ENCODE measurements around the gene KIAA1755.

KIAA1755 gene

GRCh38 chr20:38277285-38277684 is 16.8 kb upstream of the KIAA1755 start:
- peak; percentile 22 for DNase-seq
- no peak overlapping the region for H3K9ac ChIP-seq (ENCODE audit: low read length)
- no peak overlapping the region for H3K23ac ChIP-seq (ENCODE audit: low read length in 2 of 2)
- H3K36me3 ChIP-seq (ENCODE audit: control insufficient read depth in 1 of 2, insufficient read depth in 2 of 2, low read depth in 1 of 2, low read length in 2 of 2) = no peaks in the 10 kb centered on the region
- peaks cover 8% of the 10 kb centered on the region for H3K9me3 ChIP-seq (ENCODE audit: control insufficient read depth, low read length)
- no peak overlapping the region for H3K14ac ChIP-seq (ENCODE audit: low read length in 2 of 2)
- H4K8ac ChIP-seq (ENCODE audit: low read length) = no peak overlapping the region
- peak overlapping the region in 1 of 2 experiments; percentile 3 for H2BK12ac ChIP-seq (ENCODE audit: low read length in 2 of 2)
- no peak overlapping the region for H3K27ac ChIP-seq (ENCODE audit: low read length, poor library complexity, severe bottlenecking)
- H3K4me1 ChIP-seq (ENCODE audit: control insufficient read depth, insufficient read depth, low read depth, low read length) = peaks cover 15% of the 10 kb centered on the region
- no peak overlapping the region for H2BK15ac ChIP-seq (ENCODE audit: low read depth, poor library complexity, severe bottlenecking)
- peak overlapping the region in 1 of 2 experiments; percentile 88 for H3K18ac ChIP-seq (ENCODE audit: low read depth in 1 of 2, low read length in 2 of 2)
- H3K4me3 ChIP-seq (ENCODE audit: insufficient read depth in 1 of 2, low read depth in 1 of 2, low read length in 2 of 2) = no peak overlapping the region
- H3K4ac ChIP-seq (ENCODE audit: low read depth in 1 of 2, low read length in 2 of 2) = no peak overlapping the region
- no peak overlapping the region for H2AK5ac ChIP-seq (ENCODE audit: low read length, severe bottlenecking)
- H2BK120ac ChIP-seq (ENCODE audit: low read depth, low read length) = no peak overlapping the region
- WGBS = 100% methylated on average over 1 of the region's 5 CpGs
- no peak overlapping the region for H2AFZ ChIP-seq (ENCODE audit: low read depth, low read length)
- no peak overlapping the region for H4K91ac ChIP-seq (ENCODE audit: low read length)
- H3K4me2 ChIP-seq (ENCODE audit: low read length, poor library complexity, severe bottlenecking) = no peak overlapping the region
- no peak overlapping the region for H2BK5ac ChIP-seq (ENCODE audit: low read depth, low read length, poor library complexity, severe bottlenecking)
- no peaks in the 10 kb centered on the region for H3K79me1 ChIP-seq (replicated peaks; ENCODE audit: low read length, poor library complexity, severe bottlenecking)
- H3K27me3 ChIP-seq (ENCODE audit: control insufficient read depth in 1 of 2, insufficient read depth in 1 of 2, low read length in 2 of 2) = no peaks in the 10 kb centered on the region

GRCh38 chr20:38275815-38276550 is 15.4 kb upstream of the KIAA1755 start:
- H3K9me3 ChIP-seq (ENCODE audit: control insufficient read depth, low read length) = peaks cover 8% of the 10 kb centered on the region
- no peak overlapping the region for H3K23ac ChIP-seq (ENCODE audit: low read length in 2 of 2)
- H2BK5ac ChIP-seq (ENCODE audit: low read depth, low read length, poor library complexity, severe bottlenecking) = no peak overlapping the region
- H2BK15ac ChIP-seq (ENCODE audit: low read depth, poor library complexity, severe bottlenecking) = peak overlapping the region; percentile 57
- H3K79me1 ChIP-seq (replicated peaks; ENCODE audit: low read length, poor library complexity, severe bottlenecking) = no peaks in the 10 kb centered on the region
- no peaks in the 10 kb centered on the region for H3K27me3 ChIP-seq (ENCODE audit: control insufficient read depth in 1 of 2, insufficient read depth in 1 of 2, low read length in 2 of 2)
- no peak overlapping the region for H2AFZ ChIP-seq (ENCODE audit: low read depth, low read length)
- no peak overlapping the region for H2BK12ac ChIP-seq (ENCODE audit: low read length in 2 of 2)
- H3K14ac ChIP-seq (ENCODE audit: low read length in 2 of 2) = no peak overlapping the region
- H3K4me2 ChIP-seq (ENCODE audit: low read length, poor library complexity, severe bottlenecking) = no peak overlapping the region
- H4K91ac ChIP-seq (ENCODE audit: low read length) = no peak overlapping the region
- DNase-seq = peak; percentile 96
- peak overlapping the region; percentile 39 for H3K9ac ChIP-seq (ENCODE audit: low read length)
- no peak overlapping the region for H2BK120ac ChIP-seq (ENCODE audit: low read depth, low read length)
- H3K4me3 ChIP-seq (ENCODE audit: insufficient read depth in 1 of 2, low read depth in 1 of 2, low read length in 2 of 2) = peak overlapping the region in 1 of 2 experiments; percentile 50
- peak overlapping the region; percentile 39 for H3K27ac ChIP-seq (ENCODE audit: low read length, poor library complexity, severe bottlenecking)
- H3K36me3 ChIP-seq (ENCODE audit: control insufficient read depth in 1 of 2, insufficient read depth in 2 of 2, low read depth in 1 of 2, low read length in 2 of 2) = no peaks in the 10 kb centered on the region
- no peak overlapping the region for H3K4ac ChIP-seq (ENCODE audit: low read depth in 1 of 2, low read length in 2 of 2)
- H3K4me1 ChIP-seq (ENCODE audit: control insufficient read depth, insufficient read depth, low read depth, low read length) = peaks cover 19% of the 10 kb centered on the region
- H2AK5ac ChIP-seq (ENCODE audit: low read length, severe bottlenecking) = no peak overlapping the region
- peak overlapping the region; percentile 67 for H4K8ac ChIP-seq (ENCODE audit: low read length)
- WGBS = 18% methylated on average over 5 of the region's 12 CpGs
- H3K18ac ChIP-seq (ENCODE audit: low read depth in 1 of 2, low read length in 2 of 2) = peak overlapping the region in 1 of 2 experiments; percentile 24

- no peak overlapping the region for H3K23ac ChIP-seq (ENCODE audit: low read length in 2 of 2)
- H2BK15ac ChIP-seq (ENCODE audit: low read depth, poor library complexity, severe bottlenecking) = no peak overlapping the region
- no peak overlapping the region for H3K14ac ChIP-seq (ENCODE audit: low read length in 2 of 2)
- H4K91ac ChIP-seq (ENCODE audit: low read length) = peak overlapping the region; percentile 55
- 0% methylated on average over 1 of the region's 2 CpGs for WGBS
- peaks cover 8% of the 10 kb centered on the region for H3K9me3 ChIP-seq (ENCODE audit: control insufficient read depth, low read length)
- H2AK5ac ChIP-seq (ENCODE audit: low read length, severe bottlenecking) = peak overlapping the region; percentile 39
- H3K18ac ChIP-seq (ENCODE audit: low read depth in 1 of 2, low read length in 2 of 2) = peak overlapping the region; percentile 34 to 56
- H3K27ac ChIP-seq (ENCODE audit: low read length, poor library complexity, severe bottlenecking) = peak overlapping the region; percentile 59
- H3K27me3 ChIP-seq (ENCODE audit: control insufficient read depth in 1 of 2, insufficient read depth in 1 of 2, low read length in 2 of 2) = peaks cover 0 to 4% of the 10 kb centered on the region in 2 experiments
- H3K4me3 ChIP-seq (ENCODE audit: insufficient read depth in 1 of 2, low read depth in 1 of 2, low read length in 2 of 2) = peak overlapping the region in 1 of 2 experiments; percentile 34
- H3K4me2 ChIP-seq (ENCODE audit: low read length, poor library complexity, severe bottlenecking) = no peak overlapping the region
- H3K9ac ChIP-seq (ENCODE audit: low read length) = peak overlapping the region; percentile 14
- peak overlapping the region; percentile 21 for H4K8ac ChIP-seq (ENCODE audit: low read length)
- DNase-seq = peak; percentile 77
- H2BK12ac ChIP-seq (ENCODE audit: low read length in 2 of 2) = peak overlapping the region; percentile 32 to 34
- H3K36me3 ChIP-seq (ENCODE audit: control insufficient read depth in 1 of 2, insufficient read depth in 2 of 2, low read depth in 1 of 2, low read length in 2 of 2) = no peaks in the 10 kb centered on the region
- H2AFZ ChIP-seq (ENCODE audit: low read depth, low read length) = no peak overlapping the region
- peak overlapping the region; percentile 15 for H2BK5ac ChIP-seq (ENCODE audit: low read depth, low read length, poor library complexity, severe bottlenecking)
- H3K79me1 ChIP-seq (replicated peaks; ENCODE audit: low read length, poor library complexity, severe bottlenecking) = no peaks in the 10 kb centered on the region
- H3K4me1 ChIP-seq (ENCODE audit: control insufficient read depth, insufficient read depth, low read depth, low read length) = peaks cover 16% of the 10 kb centered on the region
- peak overlapping the region; percentile 83 for H2BK120ac ChIP-seq (ENCODE audit: low read depth, low read length)
- H3K4ac ChIP-seq (ENCODE audit: low read depth in 1 of 2, low read length in 2 of 2) = peak overlapping the region; percentile 79 to 92
These were observed 12.4 kb upstream of the KIAA1755 start for GRCh38 chr20:38272961-38273360.

- Histone ChIP-seq H3K9me3 (ENCODE audit: control insufficient read depth, low read length) (peaks cover 8% of the 10 kb centered on the region), H3K36me3 (ENCODE audit: control insufficient read depth in 1 of 2, insufficient read depth in 2 of 2, low read depth in 1 of 2, low read length in 2 of 2) (no peaks in the 10 kb centered on the region), H2BK120ac (ENCODE audit: low read depth, low read length) (peak overlapping the region; percentile 87), H2BK15ac (ENCODE audit: low read depth, poor library complexity, severe bottlenecking) (peak overlapping the region; percentile 70), H2BK5ac (ENCODE audit: low read depth, low read length, poor library complexity, severe bottlenecking) (no peak overlapping the region), H2AFZ (ENCODE audit: low read depth, low read length) (no peak overlapping the region), H3K4me2 (ENCODE audit: low read length, poor library complexity, severe bottlenecking) (no peak overlapping the region), H3K18ac (ENCODE audit: low read depth in 1 of 2, low read length in 2 of 2) (peak overlapping the region; percentile 35 to 81), H3K27me3 (ENCODE audit: control insufficient read depth in 1 of 2, insufficient read depth in 1 of 2, low read length in 2 of 2) (peaks cover 0 to 4% of the 10 kb centered on the region in 2 experiments), H3K9ac (ENCODE audit: low read length) (peak overlapping the region; percentile 14), H3K4ac (ENCODE audit: low read depth in 1 of 2, low read length in 2 of 2) (peak overlapping the region; percentile 55 to 92), H3K14ac (ENCODE audit: low read length in 2 of 2) (no peak overlapping the region), H3K4me3 (ENCODE audit: insufficient read depth in 1 of 2, low read depth in 1 of 2, low read length in 2 of 2) (peak overlapping the region in 1 of 2 experiments; percentile 21), H3K4me1 (ENCODE audit: control insufficient read depth, insufficient read depth, low read depth, low read length) (peaks cover 15% of the 10 kb centered on the region), H4K91ac (ENCODE audit: low read length) (peak overlapping the region; percentile 89), H4K8ac (ENCODE audit: low read length) (peak overlapping the region; percentile 69), H2AK5ac (ENCODE audit: low read length, severe bottlenecking) (peak overlapping the region; percentile 29), H3K23ac (ENCODE audit: low read length in 2 of 2) (peak overlapping the region in 1 of 2 experiments; percentile 9), H3K79me1 (replicated peaks; ENCODE audit: low read length, poor library complexity, severe bottlenecking) (no peaks in the 10 kb centered on the region), H2BK12ac (ENCODE audit: low read length in 2 of 2) (peak overlapping the region; percentile 82 to 98), H3K27ac (ENCODE audit: low read length, poor library complexity, severe bottlenecking) (no peak overlapping the region)
- WGBS = 52% methylated on average over 2 of the region's 2 CpGs
- peak; percentile 71 for DNase-seq
These were observed 11.9 kb upstream of the KIAA1755 start for GRCh38 chr20:38272398-38272797.
